Prostate gland (tissue), 2 donors: Measurements from ENCODE around the gene BCLAF3.

Experiments
- CTCF ChIP-seq, 4 experiments: fragments of 200-600 bp in 2 of 4; fragments of 450-650 bp in 2 of 4; sonication (generic) in 2 of 4; IDR thresholded peaks; 1 replicate in 3 of 4; 2 replicates in 1 of 4; pipeline ENCODE4 v1.5.1; 2016 to 2019; ENCODE audit warnings: antibody characterized with exemption in 4 of 4, mild to moderate bottlenecking in 2 of 4, moderate library complexity in 2 of 4
- POLR2A ChIP-seq: fragments of 450-650 bp; IDR thresholded peaks from one replicate; pipeline ENCODE4 v1.6.1; 2016; ENCODE audit warnings: antibody characterized with exemption, mild to moderate bottlenecking

- TF ChIP-seq CTCF (IDR thresholded peaks at IDR 0.05): no peak
- TF ChIP-seq POLR2A: no peak
Observed at GRCh38 chrX:19956306-19956705, 34.6 kb downstream of the BCLAF3 start.
